H1 (cell line): ENCODE measurements around the gene TBCD. TPM values are rescaled to one million over a fixed set of nuclear protein-coding genes. Genes with fewer than 3 reads are reported as not detected.
"Not testable (repeated sequence)": the region's sequence is repeated elsewhere in the genome, so short reads cannot be mapped to it uniquely, and the experiment has no call there.

ENCODE experiments used
- CTCF ChIA-PET: fragments of 300-600 bp; sonication (Branson Sonifier 250); formaldehyde crosslinking; loops from one replicate; lab custom pipeline; 2021; ENCODE audit not compliant: partially characterized antibody; lab: Charles Lee
- POLR2A ChIA-PET: fragments of 300-600 bp; sonication (Branson Sonifier 250); formaldehyde crosslinking; loops from one replicate; lab custom pipeline; 2021; ENCODE audit warnings: inconsistent platforms; ENCODE audit not compliant: partially characterized antibody; lab: Charles Lee
- DNase-seq, 2 experiments: peaks; one replicate each; pipeline versions ENCODE4 v3.0.0 to v3.0.0-alpha.2; 2010 to 2022; ENCODE audit warnings: low spot score in 2 of 2, low read depth in 1 of 2, mixed read lengths in 1 of 2
- FAIRE-seq: peaks from 2 replicates; lab custom pipeline; 2011; peaks lifted over from hg19 to GRCh38; lab: Jason Lieb, UNC
- H2AFZ ChIP-seq: 2 replicates; pipeline ENCODE4 v1.8.1; 2012; ENCODE audit warnings: low read length, inconsistent platforms
- H2AK5ac ChIP-seq: 2 replicates; pipeline ENCODE4 v1.6.1; 2013; ENCODE audit warnings: low read depth, low read length
- H2BK120ac ChIP-seq: replicated peaks from 2 replicates; pipeline ENCODE3; 2013; ENCODE audit warnings: low read depth, low read length, inconsistent platforms
- H2BK12ac ChIP-seq: 2 replicates; pipeline ENCODE4 v1.6.1; 2013; ENCODE audit warnings: low read depth, low read length
- H2BK15ac ChIP-seq: 2 replicates; pipeline ENCODE4 v1.6.1; 2013; ENCODE audit warnings: low read length
- H2BK20ac ChIP-seq: 2 replicates; pipeline ENCODE4 v1.6.1; 2013; ENCODE audit warnings: low read length
- H2BK5ac ChIP-seq: 2 replicates; pipeline ENCODE4 v1.6.1; 2013; ENCODE audit warnings: low read depth, low read length
- H3K14ac ChIP-seq: 2 replicates; pipeline ENCODE4 v1.6.1; 2013; ENCODE audit warnings: inconsistent platforms; ENCODE audit not compliant: insufficient read length
- H3K18ac ChIP-seq: 2 replicates; pipeline ENCODE4 v1.6.1; 2013; ENCODE audit warnings: low read length; ENCODE audit errors: extremely low read depth
- H3K23ac ChIP-seq: 2 replicates; pipeline ENCODE4 v1.6.1; 2013; ENCODE audit warnings: inconsistent platforms; ENCODE audit not compliant: insufficient read length
- H3K23me2 ChIP-seq: 2 replicates; pipeline ENCODE4 v1.6.1; 2013; ENCODE audit warnings: low read depth, low read length
- H3K27ac ChIP-seq: 2 replicates; pipeline ENCODE4 v1.6.1; 2011; ENCODE audit warnings: low read depth, low read length, inconsistent platforms
- H3K27me3 ChIP-seq, 4 experiments: replicated peaks in 1 of 4; 1 replicate in 1 of 4; 2 replicates in 3 of 4; pipeline versions ENCODE4 v1.6.1 to v1.8.1; 2011 to 2013; ENCODE audit warnings: low read length in 3 of 4, mild to moderate bottlenecking in 3 of 4, inconsistent platforms in 2 of 4, mixed read lengths in 2 of 4, moderate library complexity in 1 of 4; ENCODE audit not compliant: control insufficient read depth in 3 of 4, insufficient read depth in 3 of 4; ENCODE audit errors: extremely low read depth in 1 of 4
- H3K36me3 ChIP-seq, 4 experiments: 2 replicates each; pipeline versions ENCODE4 v1.6.1 to v1.8.1; 2011 to 2013; ENCODE audit warnings: mild to moderate bottlenecking in 4 of 4, low read length in 3 of 4, moderate library complexity in 2 of 4, control low read depth in 1 of 4, inconsistent platforms in 1 of 4; ENCODE audit not compliant: insufficient read depth in 4 of 4, control insufficient read depth in 2 of 4
- H3K4ac ChIP-seq: replicated peaks from 2 replicates; pipeline ENCODE3; 2013; ENCODE audit warnings: low read length, low read depth, mixed read lengths, inconsistent platforms; ENCODE audit not compliant: insufficient read length
- H3K4me1 ChIP-seq, 4 experiments: replicated peaks in 1 of 4; 1 replicate in 1 of 4; 2 replicates in 3 of 4; pipeline versions ENCODE4 v1.6.1 to v1.8.1; 2011 to 2013; ENCODE audit warnings: low read length in 3 of 4, inconsistent platforms in 2 of 4, mixed read lengths in 1 of 4; ENCODE audit not compliant: insufficient read depth in 4 of 4, control insufficient read depth in 3 of 4
- H3K4me2 ChIP-seq, 2 experiments: 2 replicates each; pipeline versions ENCODE4 v1.6.1 to v1.8.1; 2011 to 2013; ENCODE audit warnings: low read depth in 2 of 2, low read length in 2 of 2, control low read depth in 1 of 2, inconsistent platforms in 1 of 2, mild to moderate bottlenecking in 1 of 2; ENCODE audit not compliant: insufficient read depth in 1 of 2
- H3K4me3 ChIP-seq, 4 experiments: fragments of 200-600, 300-600 bp in 1 of 4; sonication (generic), shearing (Covaris generic), sonication (Bioruptor Twin) in 1 of 4; 2 replicates each; pipeline versions ENCODE4 v1.5.1 to v1.8.1; 2011 to 2016; ENCODE audit warnings: low read length in 4 of 4, low read depth in 3 of 4, control low read depth in 2 of 4, inconsistent platforms in 2 of 4, mild to moderate bottlenecking in 2 of 4, mixed read lengths in 1 of 4, moderate library complexity in 1 of 4; ENCODE audit not compliant: insufficient read depth in 2 of 4; ENCODE audit errors: extremely low read depth in 1 of 4
- H3K56ac ChIP-seq: replicated peaks from 2 replicates; pipeline ENCODE3; 2013; ENCODE audit warnings: low read depth, mild to moderate bottlenecking, mixed read lengths, low read length, inconsistent platforms; ENCODE audit not compliant: insufficient read length
- H3K79me1 ChIP-seq: 2 replicates; pipeline ENCODE4 v1.6.1; 2013; ENCODE audit warnings: low read depth, low read length, control low read depth
- H3K79me2 ChIP-seq, 2 experiments: 2 replicates each; pipeline versions ENCODE4 v1.6.1 to v1.8.1; 2012 to 2013; ENCODE audit warnings: low read length in 2 of 2, mild to moderate bottlenecking in 2 of 2, inconsistent platforms in 1 of 2; ENCODE audit not compliant: insufficient read depth in 2 of 2, control insufficient read depth in 1 of 2
- H3K9ac ChIP-seq, 4 experiments: replicated peaks in 1 of 4; 1 replicate in 1 of 4; 2 replicates in 3 of 4; pipeline versions ENCODE4 v1.6.1 to v1.8.1; 2011 to 2013; ENCODE audit warnings: low read depth in 3 of 4, low read length in 3 of 4, control low read depth in 2 of 4, mild to moderate bottlenecking in 2 of 4, moderate library complexity in 2 of 4, inconsistent platforms in 1 of 4; ENCODE audit errors: extremely low read depth in 1 of 4
- H3K9me3 ChIP-seq, 2 experiments: 2 replicates each; pipeline versions ENCODE4 v1.6.1 to v1.8.1; 2012 to 2013; ENCODE audit warnings: mild to moderate bottlenecking in 2 of 2, moderate library complexity in 2 of 2, control low read depth in 1 of 2, inconsistent platforms in 1 of 2, low read depth in 1 of 2, low read length in 1 of 2, mixed read lengths in 1 of 2; ENCODE audit not compliant: insufficient read depth in 2 of 2
- H4K20me1 ChIP-seq, 2 experiments: replicated peaks in 1 of 2; 2 replicates each; pipeline versions ENCODE3 to v1.8.1; 2011 to 2013; ENCODE audit warnings: inconsistent platforms in 2 of 2, low read length in 2 of 2, mild to moderate bottlenecking in 1 of 2; ENCODE audit not compliant: insufficient read depth in 2 of 2, control insufficient read depth in 1 of 2
- H4K5ac ChIP-seq: 2 replicates; pipeline ENCODE4 v1.6.1; 2013; ENCODE audit warnings: low read length, low read depth, mixed read lengths, inconsistent platforms; ENCODE audit not compliant: insufficient read length
- H4K8ac ChIP-seq: 2 replicates; pipeline ENCODE4 v1.8.0; 2013; ENCODE audit warnings: mild to moderate bottlenecking, moderate library complexity, low read length, inconsistent platforms; ENCODE audit not compliant: insufficient read depth; ENCODE audit errors: extremely low read depth
- H4K91ac ChIP-seq: replicated peaks from 2 replicates; pipeline ENCODE3; 2013; ENCODE audit warnings: low read length, mixed read lengths, inconsistent platforms; ENCODE audit not compliant: insufficient read length
- WGBS, 2 experiments: shearing (Covaris generic) in 1 of 2; methylation state at CpG; one replicate each; pipeline versions ENCODE4 v1.1.6 to v1.1.7; 2013 to 2015; ENCODE audit warnings: low lambda C conversion rate in 2 of 2, mixed read lengths in 2 of 2, inconsistent platforms in 1 of 2, low coverage in 1 of 2, missing lambda C conversion rate in 1 of 2; ENCODE audit not compliant: insufficient replicate concordance in 2 of 2, insufficient coverage in 1 of 2, insufficient read length in 1 of 2; ENCODE audit errors: extremely low coverage in 1 of 2, missing lambda C conversion rate in 1 of 2; 5-methylcytosine and 5-hydroxymethylcytosine counted together
- polyA plus RNA-seq, 7 experiments: library from polyadenylated mRNA; depleted of rRNA in 3 of 7; stranded (reverse) in 5 of 7; unstranded in 2 of 7; fragments of >200 nt in 5 of 7; fragments of 200-250 nt in 2 of 7; gene quantifications; 1 replicate in 5 of 7; 2 replicates in 1 of 7; 4 replicates in 1 of 7; pipeline versions ENCODE4 v1.2.1 to v1.2.3, GENCODE V29; 2011 to 2013; ENCODE audit warnings: missing spikeins in 2 of 7, mixed read lengths in 2 of 7
- total RNA-seq: library from RNA; stranded (reverse); fragmentation: NEBNext Ultra II Directional; extraction: Animal tissue kit (Norgen Biotek cat#: 25700); gene quantifications from 2 replicates; pipeline ENCODE4 v1.2.1, GENCODE V29; 2021

TBCD gene
- total and polyA plus RNA-seq, 2 of the 8 experiments (the other 6 are each of a cell fraction or from before 2014, with no cell fraction given) = 118 to 162 TPM

GRCh38 chr17:82989051-82989450 is 237.2 kb downstream of the TBCD start:
- H3K23ac ChIP-seq, H3K56ac ChIP-seq, H2AFZ ChIP-seq, DNase-seq, H3K79me1 ChIP-seq, H2AK5ac ChIP-seq, H3K36me3 ChIP-seq, H3K18ac ChIP-seq, H4K5ac ChIP-seq, H2BK5ac ChIP-seq, H2BK12ac ChIP-seq, H3K9ac ChIP-seq, H3K23me2 ChIP-seq, H4K91ac ChIP-seq, H3K27ac ChIP-seq, H3K14ac ChIP-seq, H2BK20ac ChIP-seq, H3K79me2 ChIP-seq, H3K27me3 ChIP-seq, H4K20me1 ChIP-seq, H2BK15ac ChIP-seq, H3K4me3 ChIP-seq, H4K8ac ChIP-seq, H3K4me1 ChIP-seq, FAIRE-seq, POLR2A ChIA-PET, H3K4me2 ChIP-seq, H2BK120ac ChIP-seq, H3K4ac ChIP-seq: not testable (repeated sequence)
- WGBS, 2 experiments = 79% methylated on average over 3 of the region's 3 CpGs; no CpG with 5 or more reads in 1 of the 2 experiments
- peaks cover 2 to 12% of the 10 kb centered on the region in 2 experiments for H3K9me3 ChIP-seq
- CTCF ChIA-PET = interaction anchor here (0.7 to 1.6 kb wide), 2 partner anchors 26 to 326 kb away, joined by 3 to 7 read pairs; no protein-coding TSS in a partner anchor
